NCI-H345 (cell line): Measurements from ENCODE around the gene SLC25A41.

Experiments
- DNase-seq: peaks from one replicate; lab custom pipeline; 2025; lab: John Stamatoyannopoulos, UW

SLC25A41 gene

DNA sequence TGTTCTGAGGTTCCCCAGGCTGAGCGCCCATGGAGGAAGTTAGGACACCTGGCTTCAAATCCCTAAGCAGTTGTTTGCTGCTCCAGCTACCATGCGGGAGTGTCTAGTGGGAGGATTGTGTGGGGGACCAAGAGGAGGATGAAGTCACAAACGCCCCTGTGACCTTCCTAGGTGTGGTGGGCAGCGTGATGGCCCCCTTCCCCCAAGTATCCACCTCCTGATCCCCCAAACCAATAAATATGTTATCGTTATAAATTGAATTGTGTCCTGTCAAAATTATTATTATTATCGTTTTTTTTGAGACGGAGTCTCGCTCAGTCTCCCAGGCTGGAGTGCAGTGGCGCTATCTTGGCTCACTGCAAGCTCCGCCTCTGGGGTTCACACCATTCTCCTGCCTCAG is at the start of gene SLC25A41:
Gene SLC25A41, minus strand, starts transcription at position 101 of the 400 bp plus-strand sequence. Its CDS starts 70 bp downstream, at position 31.
- no peak for DNase-seq

DNA sequence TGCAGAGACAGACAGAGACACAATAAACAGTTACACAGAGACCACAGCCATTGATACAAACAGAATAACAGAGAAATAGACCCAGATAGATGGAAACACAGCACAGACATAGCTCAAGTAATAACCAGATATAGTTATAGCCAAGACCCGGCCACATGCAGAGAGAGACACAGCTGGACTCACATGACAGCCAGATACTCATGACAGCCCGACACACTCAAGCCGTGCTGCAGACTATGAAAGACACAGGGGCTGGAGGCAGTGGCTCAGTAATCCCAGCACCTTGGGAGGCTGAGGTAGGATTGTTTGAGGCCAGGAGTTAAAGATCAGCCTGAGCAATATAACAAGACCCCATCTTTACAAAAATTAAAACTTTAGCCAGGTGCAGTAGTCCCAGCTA is 49.7 kb upstream of the SLC25A41 start:
- no peak for DNase-seq

DNA sequence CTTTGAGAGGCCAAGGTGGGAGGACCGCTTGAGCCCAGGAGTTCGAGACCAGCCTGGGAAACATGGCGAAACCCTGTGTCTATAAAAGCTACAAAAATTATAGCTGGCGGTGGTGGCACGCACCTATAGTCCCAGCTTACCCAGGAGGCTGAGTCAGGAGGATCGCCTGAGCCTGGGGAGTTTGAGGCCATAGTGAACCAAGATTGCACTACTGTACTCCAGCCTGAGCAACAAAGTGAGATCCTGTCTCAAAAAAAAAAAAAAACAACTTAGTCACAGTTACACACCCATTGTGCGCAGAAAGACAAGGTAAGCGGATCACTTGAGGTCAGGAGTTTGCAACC is 48.8 kb upstream of the SLC25A41 start:
- no peak for DNase-seq

DNA sequence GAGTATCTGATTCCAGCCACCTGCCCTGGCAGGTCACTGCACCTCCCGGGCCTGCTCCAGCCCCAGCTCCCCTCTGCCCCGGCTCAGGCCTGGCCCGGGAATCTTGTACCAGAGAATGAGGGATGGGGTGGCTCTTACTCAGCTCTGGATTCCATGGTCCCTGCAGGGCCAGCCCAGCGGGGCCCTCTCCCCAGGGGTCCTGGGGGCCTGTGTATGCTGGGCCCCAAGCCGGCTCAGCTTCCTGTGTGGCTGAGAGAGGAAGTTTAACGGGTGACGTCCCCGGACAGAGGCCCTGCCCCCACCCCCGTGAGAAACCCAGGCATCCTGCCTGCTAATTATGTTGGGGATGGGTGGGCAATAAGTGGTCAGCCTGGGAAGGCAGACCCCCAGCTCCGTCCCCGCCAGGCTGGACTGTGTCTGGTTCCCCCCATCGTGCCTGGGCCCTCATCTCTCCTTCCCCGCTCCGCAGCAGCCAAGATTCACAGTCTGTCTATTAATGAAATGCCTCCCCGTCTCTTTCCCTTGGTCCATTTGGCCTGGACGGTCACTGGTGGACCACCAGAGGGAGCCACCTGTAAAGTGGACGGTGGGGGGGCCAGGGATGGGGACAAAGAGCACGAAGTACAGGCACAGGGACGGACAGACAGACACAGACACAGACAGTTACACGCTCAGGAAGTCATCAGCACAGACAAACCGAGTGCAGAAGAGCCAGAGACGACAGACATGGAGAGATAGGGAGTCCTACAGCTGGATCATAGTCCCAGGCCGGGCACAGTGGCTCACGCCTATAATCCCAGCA is 48.2 kb upstream of the SLC25A41 start, which contains the start of gene DENND1C:
Gene DENND1C, minus strand, starts transcription at position 247 of the 802 bp plus-strand sequence. Its CDS starts 92 bp downstream, at position 155.
- DNase-seq = no peak

DNA sequence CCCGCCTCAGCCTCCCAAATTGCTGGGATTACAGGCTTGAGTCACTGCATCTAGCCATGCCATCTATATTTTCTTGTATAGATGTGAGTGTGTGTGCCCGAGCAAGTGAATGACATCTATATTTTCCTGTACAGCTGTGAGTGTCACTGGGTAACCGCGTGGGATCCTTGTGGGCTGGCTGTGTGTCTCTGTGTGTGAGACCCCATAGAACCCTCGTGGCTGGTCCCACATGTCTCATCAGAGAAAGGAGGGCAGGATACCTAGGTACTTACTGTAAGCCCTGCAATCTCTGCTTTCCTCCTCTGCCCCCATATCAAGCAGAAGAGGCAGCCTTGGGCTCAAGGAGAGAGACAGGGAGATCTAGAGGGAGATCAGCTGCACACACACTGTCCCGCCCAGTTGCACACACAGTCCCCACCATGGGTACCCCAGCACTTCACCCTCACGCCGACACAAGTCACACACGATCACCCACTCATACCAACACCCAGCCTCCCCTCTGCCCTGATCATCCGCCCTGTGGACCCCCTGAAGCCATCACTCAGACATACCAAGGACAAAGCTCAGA is 47.4 kb upstream of the SLC25A41 start:
- no peak for DNase-seq

DNA sequence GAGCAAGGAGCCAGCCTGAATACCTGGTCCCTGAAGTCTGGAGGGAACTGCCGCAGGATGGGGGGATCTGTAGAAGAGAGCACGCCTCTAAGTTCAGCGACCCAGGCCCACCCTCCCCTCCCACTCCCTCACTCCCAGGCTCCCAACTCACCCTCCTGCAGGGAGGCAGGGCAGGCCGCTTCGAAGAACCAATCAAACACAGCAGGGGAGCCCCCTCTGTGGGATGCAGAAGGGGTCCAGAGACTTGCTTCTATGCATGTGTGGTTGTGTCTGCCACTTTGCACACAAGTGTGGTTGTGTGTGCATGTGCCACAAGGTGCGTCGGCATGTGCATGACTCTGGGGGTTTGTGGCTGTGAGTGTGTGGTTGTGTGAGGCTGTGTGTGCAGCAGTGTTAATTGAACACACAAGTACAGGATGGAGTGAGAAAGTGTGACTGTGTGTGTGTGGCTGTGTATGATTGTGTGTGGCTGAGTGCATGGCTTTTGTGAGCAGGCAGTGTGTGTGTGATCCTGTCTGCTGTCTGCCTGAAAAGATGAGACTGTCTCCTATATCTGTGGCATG is 46.4 kb upstream of the SLC25A41 start:
- no peak for DNase-seq

DNA sequence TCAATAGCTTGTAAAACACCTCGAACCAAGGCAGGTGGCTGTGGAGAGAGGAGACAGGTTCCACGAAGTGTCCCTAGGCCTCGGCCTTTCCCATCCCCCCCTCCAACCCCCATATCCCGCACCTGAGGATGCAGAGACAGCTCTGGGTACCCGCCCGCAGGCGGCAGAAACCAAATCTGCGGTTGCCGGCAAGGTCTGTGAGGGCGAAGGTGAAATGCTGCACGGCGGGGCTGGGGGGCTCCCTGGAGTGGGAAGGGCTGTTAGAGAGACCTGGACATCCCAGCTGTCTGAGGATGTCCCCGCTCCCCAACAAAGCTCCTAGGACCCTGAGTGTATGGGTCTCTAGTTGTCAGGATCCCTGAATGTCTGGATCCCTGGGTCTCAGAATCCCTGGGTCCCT is 45.3 kb upstream of the SLC25A41 start:
- no peak for DNase-seq

DNA sequence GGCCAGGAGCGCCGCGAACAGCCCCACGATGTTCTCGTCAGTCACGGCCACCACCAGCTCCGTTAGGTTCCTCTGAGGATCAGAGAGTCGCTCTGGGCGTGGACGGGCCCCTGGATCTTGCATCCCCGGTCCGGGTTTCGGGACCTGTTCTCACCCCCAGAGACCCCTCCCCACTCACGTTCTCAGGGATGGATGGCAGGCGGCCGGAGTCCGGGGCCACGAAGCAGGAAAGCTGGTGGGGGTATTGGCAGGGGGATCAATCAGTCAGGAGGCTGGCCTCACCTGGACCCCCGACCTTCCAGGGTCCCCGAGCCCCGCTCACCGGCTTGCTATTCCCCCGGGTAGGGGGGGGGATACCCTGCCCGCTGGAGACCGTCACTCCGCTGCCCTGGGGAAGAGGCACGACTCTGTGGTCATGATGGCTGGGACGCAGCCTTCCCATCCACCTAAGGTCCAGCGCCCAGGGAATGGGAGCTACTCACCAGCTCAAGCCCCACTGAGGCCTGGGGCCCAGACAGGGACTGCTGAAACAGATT is 43.4 kb upstream of the SLC25A41 start:
- DNase-seq = no peak

DNA sequence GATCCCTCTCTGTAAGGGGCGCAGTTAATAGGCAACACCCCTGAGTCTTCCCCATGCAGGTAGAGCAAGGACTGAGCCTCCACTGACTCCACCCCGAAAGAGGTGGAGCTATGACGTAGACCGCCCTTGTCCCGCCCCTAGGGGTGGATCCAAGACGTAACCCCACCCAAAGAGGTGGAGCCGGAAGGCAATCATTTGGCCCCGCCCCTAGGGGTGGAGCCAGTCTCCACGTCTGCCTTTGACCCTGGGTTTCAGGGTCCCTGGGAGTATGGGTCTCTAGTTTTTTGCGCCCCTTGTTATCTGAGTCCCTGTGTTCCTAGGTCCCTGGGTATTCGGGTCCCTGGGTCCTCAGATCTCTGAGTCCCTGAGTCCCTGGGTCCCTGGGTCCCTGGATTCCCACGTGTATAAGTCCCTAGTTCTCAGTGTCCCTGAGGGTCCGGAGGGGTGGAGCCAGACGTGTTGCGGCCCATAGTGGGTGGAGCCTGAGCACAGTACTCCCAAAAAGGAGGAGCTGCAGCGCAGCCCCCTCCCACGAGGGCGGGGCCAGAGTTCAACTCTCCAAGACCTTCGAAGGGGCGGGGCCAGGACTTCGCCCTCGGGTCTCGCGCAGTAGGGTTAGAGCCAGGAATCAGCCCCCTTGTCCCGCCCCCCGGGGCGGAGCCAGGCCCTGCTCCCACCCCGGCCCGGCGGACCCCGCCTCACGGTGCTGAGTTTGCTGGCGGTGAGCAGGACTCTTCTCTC is 42.8 kb upstream of the SLC25A41 start:
- DNase-seq = peak; percentile 93

DNA sequence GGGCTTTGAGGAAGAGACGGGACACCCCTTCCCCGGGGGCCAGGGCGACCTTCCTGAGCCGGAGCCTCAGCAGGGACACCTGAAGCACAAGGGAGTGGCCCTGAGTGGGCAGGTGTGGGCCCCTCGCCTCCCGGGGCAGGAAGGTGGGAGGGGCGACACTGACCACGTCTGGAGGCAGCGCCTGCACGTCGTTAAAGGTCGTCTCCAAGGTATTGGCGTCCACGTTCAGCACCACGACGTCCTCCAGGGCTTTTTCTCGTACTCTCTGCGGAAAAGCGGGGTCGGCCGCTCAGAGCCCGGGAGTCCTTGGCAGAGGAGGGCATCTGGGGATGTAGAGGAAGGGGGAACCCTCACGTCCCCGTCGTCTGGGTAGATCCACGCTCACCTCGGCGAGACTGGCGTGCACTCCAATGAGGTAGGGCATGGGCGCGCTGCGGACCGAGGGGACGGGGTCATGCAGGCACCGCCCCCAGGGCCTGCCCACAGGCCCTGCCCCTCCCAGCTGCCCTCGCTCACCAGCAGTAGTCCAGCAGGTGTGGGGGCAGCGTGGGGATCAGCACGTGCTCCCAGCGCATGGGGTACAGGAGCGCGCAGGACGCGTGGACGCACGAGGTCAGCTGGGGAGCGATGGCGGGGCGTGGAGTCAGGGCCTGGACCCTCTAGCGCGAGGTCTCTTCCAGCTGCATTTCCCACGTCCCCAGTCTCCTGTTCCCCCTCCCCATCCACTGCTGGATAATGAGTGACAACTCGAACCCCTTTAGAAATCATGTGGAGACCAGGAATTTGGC is 42.0 kb upstream of the SLC25A41 start:
- DNase-seq = peak; percentile 49

DNA sequence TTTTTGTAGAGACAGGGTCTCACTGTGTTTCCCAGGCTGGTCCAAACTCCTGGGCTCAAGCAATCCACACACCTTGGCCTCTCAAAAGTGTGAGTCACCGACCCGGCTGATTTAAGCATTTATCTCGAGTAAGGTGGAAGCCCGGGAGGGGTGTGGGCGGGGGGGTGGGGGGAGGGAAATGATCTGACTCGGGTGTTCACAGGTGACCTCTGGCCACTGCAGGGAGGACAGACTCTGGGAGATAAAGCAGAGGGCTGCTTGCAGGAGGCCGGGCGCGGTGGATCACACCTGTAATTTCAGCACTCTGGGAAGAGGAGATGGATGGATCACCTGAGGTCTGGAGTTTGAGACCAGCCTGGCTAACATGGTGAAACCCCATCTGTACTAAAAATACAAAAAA is 40.1 kb upstream of the SLC25A41 start:
- DNase-seq = no peak

DNA sequence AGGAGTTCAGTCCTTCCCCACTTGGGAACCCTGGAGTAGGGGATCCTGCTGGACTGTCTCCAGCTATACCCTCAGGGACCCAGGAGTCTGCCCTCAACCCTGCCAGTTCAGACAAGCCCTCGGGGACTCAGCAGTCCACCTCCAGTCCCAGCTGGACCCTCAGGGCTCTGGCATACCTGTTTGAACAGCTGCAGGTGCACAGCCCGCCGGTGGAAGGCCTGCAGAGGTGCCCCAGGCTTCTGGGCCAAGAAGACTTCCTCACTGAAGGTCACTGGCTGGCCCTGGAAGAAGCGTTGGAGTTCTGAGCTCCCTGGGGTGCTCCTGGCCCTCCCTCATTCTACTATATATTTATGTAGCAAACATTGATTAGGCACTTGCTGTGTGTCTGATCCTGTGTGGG is 39.1 kb upstream of the SLC25A41 start:
- DNase-seq = no peak

DNA sequence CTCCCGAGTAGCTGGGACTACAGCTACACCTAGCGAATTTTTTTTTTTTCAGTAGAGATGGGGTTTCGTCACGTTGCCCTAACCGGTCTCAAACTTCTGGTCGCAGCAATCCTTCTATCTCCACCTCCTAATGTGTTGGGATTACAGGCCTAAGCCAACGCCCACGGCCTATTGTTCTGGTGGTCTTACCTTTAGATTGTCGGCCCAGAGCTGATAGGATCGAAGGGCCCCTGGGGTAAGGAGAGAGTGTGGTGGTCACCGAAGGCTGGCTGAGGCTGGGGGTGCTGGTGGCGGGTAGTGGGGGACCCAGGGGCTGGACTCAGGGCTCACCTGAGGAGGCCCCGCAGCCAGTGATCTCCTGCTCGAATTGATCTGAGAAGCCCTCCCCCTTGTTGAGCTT is 37.5 kb upstream of the SLC25A41 start:
- DNase-seq = no peak

DNA sequence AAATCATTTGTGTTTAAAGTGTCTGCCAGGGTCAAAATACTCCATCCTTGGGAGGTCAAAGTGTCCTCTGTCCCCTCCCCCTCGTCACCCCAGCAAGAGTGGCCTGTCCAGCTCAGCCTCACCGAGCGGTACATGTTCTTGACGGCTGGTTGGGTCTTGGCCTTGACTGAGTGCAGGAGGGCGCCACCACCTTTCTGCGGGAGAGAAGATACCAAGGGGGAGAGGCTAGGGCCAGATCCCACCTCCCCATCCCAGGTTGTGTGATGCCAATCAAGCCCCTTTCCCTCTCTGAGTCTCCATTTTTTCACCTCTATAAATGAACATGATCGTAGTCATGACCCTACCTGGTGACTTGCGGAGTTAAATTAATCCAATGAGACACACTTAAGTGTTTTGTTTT is 36.6 kb upstream of the SLC25A41 start:
- no peak for DNase-seq

DNA sequence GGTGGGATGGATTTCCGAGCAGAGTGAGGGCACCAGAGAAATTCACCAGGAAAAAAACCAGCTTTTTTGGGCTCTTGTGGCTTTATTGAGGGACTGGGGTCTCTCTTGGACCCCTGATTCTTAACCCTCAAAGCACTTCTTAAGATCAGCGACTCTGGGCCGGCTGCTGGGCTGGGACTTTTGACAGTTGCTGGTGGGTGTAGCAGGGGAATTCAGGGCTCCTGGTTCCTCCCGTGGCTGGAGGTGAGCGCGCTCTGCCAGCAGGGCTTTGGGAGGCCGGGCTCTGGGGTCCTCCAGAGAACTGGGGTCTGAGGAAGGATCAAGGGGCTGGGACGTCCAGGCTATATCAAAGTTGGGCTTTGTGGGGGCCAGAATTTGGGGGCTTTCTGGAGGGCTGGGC is 33.8 kb upstream of the SLC25A41 start:
- no peak for DNase-seq

DNA sequence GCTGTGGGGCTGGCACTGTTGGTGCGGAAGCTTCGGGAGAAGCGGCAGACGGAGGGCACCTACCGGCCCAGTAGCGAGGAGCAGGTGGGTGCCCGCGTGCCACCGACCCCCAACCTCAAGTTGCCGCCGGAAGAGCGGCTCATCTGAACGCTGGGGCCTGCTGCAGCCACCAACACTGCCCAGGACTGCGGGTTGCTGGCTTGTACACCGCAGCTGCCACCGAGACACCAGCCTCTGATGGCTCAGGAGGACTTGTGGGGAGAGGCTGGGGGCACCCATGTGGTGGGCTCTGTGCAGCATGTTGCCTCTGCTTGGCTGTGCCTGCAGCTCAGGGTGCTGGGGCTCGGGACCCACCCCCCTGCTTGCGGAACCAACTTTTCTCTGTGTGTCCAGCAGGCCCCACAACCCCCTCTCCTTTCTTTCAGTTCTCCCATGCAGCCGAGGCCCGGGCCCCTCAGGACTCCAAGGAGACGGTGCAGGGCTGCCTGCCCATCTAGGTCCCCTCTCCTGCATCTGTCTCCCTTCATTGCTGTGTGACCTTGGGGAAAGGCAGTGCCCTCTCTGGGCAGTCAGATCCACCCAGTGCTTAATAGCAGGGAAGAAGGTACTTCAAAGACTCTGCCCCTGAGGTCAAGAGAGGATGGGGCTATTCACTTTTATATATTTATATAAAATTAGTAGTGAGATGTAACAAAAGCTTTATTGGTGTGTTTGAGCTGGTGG is 33.1 kb upstream of the SLC25A41 start:
- no peak for DNase-seq

DNA sequence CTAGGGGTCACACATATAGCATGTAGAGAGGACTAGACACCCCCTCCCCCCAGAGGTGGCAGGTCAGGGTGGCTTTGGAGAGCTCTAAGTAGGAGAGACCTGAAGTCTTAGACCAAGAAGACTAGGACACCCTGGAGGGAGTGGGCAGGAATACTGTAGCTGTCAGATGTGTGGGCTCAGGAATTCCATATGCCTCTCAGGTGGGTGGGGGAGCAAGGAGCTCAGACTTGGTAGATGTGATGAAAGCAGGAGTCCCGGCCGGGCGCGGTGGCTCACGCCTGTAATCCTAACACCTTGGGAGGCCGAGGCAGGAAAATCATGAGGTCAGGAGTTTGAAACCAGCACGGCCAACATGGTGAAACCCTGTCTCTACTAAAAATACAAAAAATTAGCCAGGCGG is 32.1 kb upstream of the SLC25A41 start:
- no peak for DNase-seq

DNA sequence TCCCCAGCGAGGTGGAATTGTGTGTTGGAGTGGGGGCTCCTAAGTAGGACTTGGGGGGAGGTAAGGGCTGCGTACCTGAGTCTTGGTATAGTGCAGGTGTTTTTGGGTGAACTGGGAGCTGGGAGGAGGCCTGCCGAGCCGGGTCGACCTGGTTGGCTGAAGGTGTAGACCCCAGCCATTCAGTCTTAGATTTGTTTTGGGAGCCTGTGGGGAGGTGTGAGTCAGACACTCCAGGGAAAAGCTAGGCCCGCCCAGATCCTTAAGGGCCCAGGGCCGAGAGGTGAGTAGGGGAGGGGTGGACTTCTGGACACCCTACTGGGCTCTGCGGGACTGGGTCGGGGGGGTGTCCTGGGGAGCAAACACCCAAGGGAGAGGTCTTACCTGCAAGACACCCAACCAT is 31.4 kb upstream of the SLC25A41 start:
- DNase-seq = no peak

DNA sequence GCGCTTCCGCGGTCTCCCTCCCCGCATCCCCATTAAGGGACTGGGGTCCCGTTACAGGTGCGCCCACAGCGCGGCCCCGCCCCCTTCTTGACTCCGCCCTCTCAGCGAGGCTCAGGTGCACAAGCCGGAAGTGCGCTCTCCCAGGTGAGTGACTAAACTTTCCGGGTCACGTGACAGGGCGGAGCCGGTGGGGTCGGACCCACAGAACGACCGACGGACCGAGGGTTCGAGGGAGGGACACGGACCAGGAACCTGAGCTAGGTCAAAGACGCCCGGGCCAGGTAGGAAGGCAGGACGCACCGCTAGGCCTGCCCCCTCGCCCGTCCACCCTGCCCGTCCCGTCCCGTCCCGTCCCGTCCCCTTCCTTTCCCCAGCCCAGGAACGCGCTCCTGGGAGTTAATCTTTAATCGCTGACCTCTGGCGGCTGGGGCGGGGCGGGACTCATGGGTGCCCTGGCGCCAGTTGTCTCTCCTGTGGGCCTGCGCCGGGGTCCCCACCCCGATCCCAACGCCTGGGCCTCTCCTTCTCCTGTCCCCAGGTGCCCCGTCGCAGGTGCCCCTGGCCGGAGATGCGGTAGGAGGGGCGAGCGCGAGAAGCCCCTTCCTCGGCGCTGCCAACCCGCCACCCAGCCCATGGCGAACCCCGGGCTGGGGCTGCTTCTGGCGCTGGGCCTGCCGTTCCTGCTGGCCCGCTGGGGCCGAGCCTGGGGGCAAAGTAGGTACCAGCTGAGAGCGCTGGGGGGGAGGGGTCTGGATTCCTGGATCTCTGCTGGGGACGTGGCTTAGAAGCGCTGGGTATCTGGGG is 30.7 kb upstream of the SLC25A41 start, which contains the start of gene CRB3:
Gene CRB3, plus strand, starts transcription at position 202 of the 804 bp plus-strand sequence. Its CDS starts 431 bp downstream, at position 633.
- peak; percentile 91 for DNase-seq
